Measurements from ENCODE around the gene LRRFIP1.
A peak's percentile ranks its signal among the peaks of the same experiment; 100 is the strongest.

LRRFIP1 gene

GRCh38 chr2:237616734-237617586 lies 10.4 kb upstream of the LRRFIP1 start:
- DNase-seq (ENCODE audit: low spot score): no peak

- DNase-seq (ENCODE audit: low spot score): no peak
Observed at GRCh38 chr2:237617587-237617982, 9.8 kb upstream of the LRRFIP1 start.

- no peak for DNase-seq (ENCODE audit: low spot score)
Observed at GRCh38 chr2:237618449-237618848, 8.9 kb upstream of the LRRFIP1 start.

DNA sequence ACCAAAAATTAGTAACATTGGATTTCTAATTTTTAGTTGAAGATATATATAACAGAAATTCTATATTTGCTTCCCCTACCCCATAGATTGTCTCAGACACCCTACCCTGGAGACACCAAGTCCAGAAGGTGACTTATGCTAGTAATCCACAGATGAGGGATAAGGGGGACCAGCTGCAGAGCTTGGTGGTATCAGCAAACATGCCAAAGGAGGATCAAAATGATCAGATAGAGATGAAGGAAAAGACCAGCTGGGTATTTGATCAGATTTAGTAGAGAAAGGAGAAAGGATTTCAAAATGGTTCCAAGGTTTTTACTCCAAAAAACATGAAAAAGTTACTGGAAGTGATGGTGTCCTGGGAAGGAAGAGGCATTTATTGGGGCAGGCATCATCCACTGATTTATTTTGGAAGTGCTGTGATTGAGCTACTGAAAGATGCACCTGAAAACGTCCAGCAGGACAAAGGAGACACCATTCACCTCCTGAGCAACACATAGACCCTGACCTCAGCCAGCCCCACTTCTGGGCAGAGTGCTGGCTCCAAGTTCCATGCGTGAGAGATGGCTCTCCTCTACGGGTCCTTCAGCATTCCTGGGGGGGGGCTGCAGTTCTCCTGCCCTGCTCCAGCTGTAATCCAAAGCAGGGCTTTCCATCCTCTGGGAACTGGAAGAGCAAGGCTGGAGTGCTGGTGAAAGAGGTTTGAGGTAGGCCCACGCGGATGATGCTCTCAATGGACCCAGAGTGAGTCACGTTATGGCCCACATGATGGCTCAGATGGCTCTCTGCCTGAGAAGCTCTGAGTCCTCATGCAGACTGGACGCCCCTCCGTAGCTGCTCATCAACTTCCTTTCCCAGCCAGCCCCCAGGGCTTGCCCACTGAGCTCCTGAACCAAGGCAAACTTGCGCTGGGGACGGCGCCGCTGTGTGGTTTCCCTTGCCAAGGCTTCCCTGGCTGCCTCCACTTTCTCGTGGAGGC lies 3.7 kb upstream of the LRRFIP1 start:
- DNase-seq (ENCODE audit: low spot score): no peak

- peak; percentile 7 for DNase-seq (ENCODE audit: low spot score)
Observed at GRCh38 chr2:237624565-237624964, 2.8 kb upstream of the LRRFIP1 start.

GRCh38 chr2:237625216-237625705 lies 2.1 kb upstream of the LRRFIP1 start:
- no peak for DNase-seq (ENCODE audit: low spot score)

- DNase-seq (ENCODE audit: low spot score): no peak
Observed at GRCh38 chr2:237625777-237626176, 1.6 kb upstream of the LRRFIP1 start.

- no peak for DNase-seq (ENCODE audit: low spot score)
Observed at GRCh38 chr2:237626813-237627440, 460 bp upstream of the LRRFIP1 start.

DNA sequence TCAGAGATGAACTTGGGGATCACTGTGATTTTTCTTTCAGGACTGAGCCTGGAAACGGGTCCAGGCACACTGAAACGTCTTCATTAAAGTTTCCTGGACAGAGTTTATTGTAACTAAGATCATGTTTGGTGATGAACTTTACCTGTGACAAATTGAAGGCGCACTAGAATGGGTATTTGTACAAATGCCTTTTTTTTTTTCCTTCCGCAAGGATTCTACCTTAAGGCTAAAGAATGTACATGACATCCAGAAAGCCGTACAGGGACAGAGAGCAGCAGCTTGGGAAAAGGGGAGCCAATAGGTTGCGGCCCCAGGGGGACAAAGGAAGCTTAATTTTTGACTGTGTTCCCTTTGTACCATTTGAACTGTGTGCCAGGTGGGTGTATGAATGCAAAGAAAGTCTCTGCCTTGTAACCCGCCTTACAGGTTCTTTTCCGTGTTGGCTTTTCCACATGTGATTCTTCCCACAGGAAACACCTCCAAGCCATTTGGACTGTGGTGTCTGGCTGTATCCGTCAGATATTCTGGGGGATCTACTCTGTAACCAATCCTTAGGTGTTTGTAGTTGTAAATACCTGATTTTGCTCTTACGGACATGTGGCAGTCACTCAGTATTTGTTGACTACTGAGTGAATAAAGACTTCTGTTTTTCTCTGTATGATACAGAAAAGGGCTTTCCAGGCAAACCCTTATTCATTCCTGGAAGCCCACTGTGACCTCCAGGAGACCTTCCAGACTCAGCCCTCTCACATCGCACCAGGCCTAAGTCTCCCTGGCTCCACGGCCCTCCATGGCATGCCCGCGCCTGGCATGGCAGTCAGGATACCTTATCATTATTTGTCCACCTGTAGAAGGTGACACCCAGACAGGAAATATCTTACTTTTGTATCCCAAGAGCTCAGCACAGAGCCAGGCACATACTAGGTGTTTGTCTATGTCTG lies 1.1 kb downstream of the LRRFIP1 start:
- no peak for DNase-seq (ENCODE audit: low spot score)

DNA sequence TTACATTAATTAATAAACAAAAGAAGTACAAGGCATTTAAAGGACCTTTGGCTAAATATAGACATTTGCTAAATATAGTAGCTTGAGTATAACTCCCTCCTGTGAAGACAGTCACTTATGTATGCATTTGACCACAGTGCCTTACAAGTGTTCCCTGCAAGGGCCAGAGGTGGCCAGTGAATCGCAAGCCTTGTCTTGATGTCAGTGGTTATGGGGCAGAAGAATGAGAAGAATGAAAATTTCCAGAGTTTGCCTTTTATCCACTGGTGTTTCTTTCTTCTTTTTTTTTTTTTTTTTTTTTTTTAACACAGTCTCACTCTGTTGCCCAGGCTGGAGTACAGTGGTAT lies 1.8 kb downstream of the LRRFIP1 start:
- DNase-seq (ENCODE audit: low spot score): no peak

- no peak for DNase-seq (ENCODE audit: low spot score)
Observed at GRCh38 chr2:237629739-237630138, 2.4 kb downstream of the LRRFIP1 start.

GRCh38 chr2:237630216-237631000 lies 3.0 kb downstream of the LRRFIP1 start:
- no peak for DNase-seq (ENCODE audit: low spot score)

DNA sequence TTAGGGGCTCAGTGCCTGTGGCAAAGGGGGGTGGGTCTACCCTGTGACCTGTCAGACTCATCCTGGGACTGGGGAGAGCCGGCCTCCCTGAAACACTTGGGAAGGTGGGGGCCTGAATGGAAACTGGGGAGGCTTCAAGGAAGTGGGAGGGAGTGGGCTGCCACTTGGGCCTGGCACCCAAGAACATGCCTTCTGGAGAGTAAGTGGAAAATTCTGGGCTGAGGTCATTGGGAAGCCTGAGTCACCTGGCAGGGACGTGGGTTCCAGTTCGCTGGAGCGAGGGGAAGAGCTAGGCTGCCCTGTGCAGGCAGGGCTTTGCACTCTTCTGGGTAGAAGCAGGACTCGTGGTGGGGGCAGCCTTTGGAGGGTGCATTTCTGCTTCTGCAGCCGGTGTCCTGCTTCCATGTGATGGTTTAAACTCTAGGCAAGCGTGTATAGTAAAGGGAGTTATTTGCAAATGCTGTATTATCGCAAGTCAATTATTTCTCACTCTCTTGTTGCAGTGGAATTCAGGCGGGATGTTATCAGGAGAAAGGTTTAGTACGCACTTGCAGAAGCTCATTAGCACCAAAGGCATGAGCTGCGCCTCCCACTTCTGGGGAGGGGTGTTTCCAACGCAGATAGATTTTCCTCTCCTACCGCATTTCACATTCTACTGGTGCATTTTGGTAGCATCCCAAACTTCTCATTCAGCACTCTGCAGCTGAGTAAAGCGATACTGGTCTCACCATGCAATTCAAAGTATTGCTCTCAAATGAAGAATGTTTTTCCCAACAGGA lies 3.8 kb downstream of the LRRFIP1 start:
- peak; percentile 3 for DNase-seq (ENCODE audit: low spot score)

DNA sequence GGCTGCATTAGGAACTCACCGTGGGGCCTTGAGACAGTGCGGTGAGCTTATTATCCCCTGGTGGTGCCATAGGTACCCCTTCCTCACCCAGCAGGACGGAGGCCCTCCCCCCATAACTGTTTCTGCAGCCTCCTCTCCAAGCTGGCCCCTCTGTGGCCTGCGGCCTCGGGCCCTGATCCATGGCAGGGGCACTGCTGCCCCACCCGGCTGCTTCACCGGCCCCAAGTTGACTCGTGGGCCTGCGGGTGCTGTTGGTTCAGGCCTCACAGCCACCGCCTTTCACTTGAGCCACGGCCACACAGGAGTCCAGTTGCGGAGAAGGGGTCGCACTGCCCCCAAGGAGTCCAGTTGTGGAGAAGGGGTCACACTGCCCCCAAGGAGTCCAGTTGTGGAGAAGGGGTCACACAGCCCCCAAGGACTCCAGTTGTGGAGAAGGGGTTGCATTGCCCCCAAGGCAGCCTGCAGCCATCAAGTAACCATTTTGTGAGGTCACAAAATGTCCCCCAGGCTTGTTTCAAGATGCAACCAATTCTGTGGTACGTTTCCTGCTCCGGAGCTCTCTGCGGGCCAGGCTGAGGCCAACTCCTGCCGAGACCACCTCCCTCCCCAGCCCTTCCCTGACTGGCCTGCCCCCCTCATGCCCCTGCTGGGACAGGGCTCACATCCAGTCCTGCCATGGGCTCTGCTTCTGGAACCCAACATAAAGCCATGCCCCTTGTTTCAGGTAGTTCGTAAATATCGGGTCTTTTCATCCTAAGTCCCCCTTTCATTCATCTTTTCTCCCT lies 4.6 kb downstream of the LRRFIP1 start:
- DNase-seq (ENCODE audit: low spot score): no peak

- DNase-seq (ENCODE audit: low spot score): no peak
Observed at GRCh38 chr2:237633061-237633561, 5.7 kb downstream of the LRRFIP1 start.

DNA sequence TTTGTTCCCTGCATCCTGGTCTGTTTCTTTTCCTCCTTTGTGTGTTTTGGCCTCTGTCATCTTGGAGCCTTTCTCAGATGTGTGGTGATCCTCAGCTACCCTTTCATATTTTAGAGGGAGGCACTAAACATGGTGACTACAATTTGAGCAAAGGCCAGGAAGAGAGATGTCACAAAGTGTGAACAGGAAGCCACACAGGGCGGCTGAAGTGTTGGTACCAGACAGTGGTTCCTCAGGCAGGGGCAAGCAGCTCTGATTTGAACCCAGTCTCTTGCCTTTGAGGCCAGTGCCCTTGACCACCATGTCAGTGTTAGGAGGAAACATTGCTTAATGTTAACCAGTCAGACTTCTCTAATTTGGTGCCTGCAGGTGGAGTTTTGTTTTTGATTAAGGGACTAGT lies 9.2 kb downstream of the LRRFIP1 start:
- no peak for DNase-seq (ENCODE audit: low spot score)

- no peak for DNase-seq (ENCODE audit: low spot score)
Observed at GRCh38 chr2:237637429-237638135, 10.2 kb downstream of the LRRFIP1 start.

- no peak for DNase-seq (ENCODE audit: low spot score)
Observed at GRCh38 chr2:237638176-237638575, 10.8 kb downstream of the LRRFIP1 start.

Data from NAMALWA (cell line).